K562 (cell line): ENCODE measurements around the gene FTO. TPM values are rescaled to one million over a fixed set of nuclear protein-coding genes. Genes with fewer than 3 reads are reported as not detected.

Experiments used
- ATAC-seq: fragments of 200-7000 bp; cut with Tn5 transposase; 3 replicates; pipeline ENCODE4 v1.9.1; 2020; ENCODE audit warnings: moderate library complexity
- BruUV-seq: library from RNA; stranded (reverse); fragments of 400-500 nt; replicated peaks from 2 replicates; lab custom pipeline; 2021; lab: Mats Ljungman, UMichigan
- CTCF ChIA-PET: fragments of 300-600 bp; formaldehyde crosslinking; extraction: SDS; loops from one replicate; lab custom pipeline; 2021; ENCODE audit warnings: low intra/inter-chr PET ratio; lab: Yijun Ruan, JAX
- POLR2A ChIA-PET: fragments of 300-600, 350-650 bp; sonication (Branson Sonifier 250); formaldehyde crosslinking; extraction: SDS; loops from one replicate; lab custom pipeline; 2021; ENCODE audit warnings: antibody characterized with exemption, inconsistent platforms; lab: Yijun Ruan, JAX
- DNase-seq, 4 experiments: peaks; one replicate each; pipeline versions ENCODE4 v3.0.0 to v3.0.0-alpha.2; 2011 to 2018; ENCODE audit warnings: low spot score in 3 of 4, mixed read lengths in 3 of 4; ENCODE audit errors: extremely low read depth in 1 of 4
- FAIRE-seq: peaks from 2 replicates; lab custom pipeline; 2011; peaks lifted over from hg19 to GRCh38; lab: Jason Lieb, UNC
- H2AFZ ChIP-seq: 2 replicates; pipeline ENCODE4 v1.6.0; 2011; ENCODE audit warnings: low read depth, low read length, control low read depth, inconsistent platforms
- H3K27ac ChIP-seq: fragments of 200-600 bp; 3 replicates; pipeline ENCODE4 v1.8.0; 2011; ENCODE audit warnings: low read depth, mild to moderate bottlenecking, control low read depth, inconsistent platforms, low read length, moderate library complexity, mixed read lengths; ENCODE audit errors: extremely low read depth
- H3K27me3 ChIP-seq, 2 experiments: fragments of 300-600 bp in 1 of 2; 2 replicates in 1 of 2; 3 replicates in 1 of 2; pipeline versions ENCODE4 v1.6.0 to v1.8.0; 2011; ENCODE audit warnings: inconsistent platforms in 2 of 2, low read length in 2 of 2, mild to moderate bottlenecking in 1 of 2, mixed read lengths in 1 of 2, moderate library complexity in 1 of 2; ENCODE audit not compliant: control insufficient read depth in 2 of 2, insufficient read depth in 2 of 2
- H3K36me3 ChIP-seq: fragments of 300-600 bp; 3 replicates; pipeline ENCODE4 v1.8.0; 2011; ENCODE audit warnings: mild to moderate bottlenecking, low read length, inconsistent platforms; ENCODE audit not compliant: control insufficient read depth, insufficient read depth
- H3K4me1 ChIP-seq, 2 experiments: fragments of 200-600 bp in 1 of 2; replicated peaks in 1 of 2; 2 replicates in 1 of 2; 3 replicates in 1 of 2; pipeline versions ENCODE4 v1.5.1 to v1.8.0; 2011; ENCODE audit warnings: inconsistent platforms in 2 of 2, low read length in 2 of 2, mild to moderate bottlenecking in 1 of 2, mixed read lengths in 1 of 2, moderate library complexity in 1 of 2; ENCODE audit not compliant: control insufficient read depth in 2 of 2, insufficient read depth in 2 of 2
- H3K4me2 ChIP-seq: 2 replicates; pipeline ENCODE4 v1.6.1; 2011; ENCODE audit warnings: low read length, control low read depth, inconsistent platforms, mixed read lengths; ENCODE audit not compliant: insufficient read depth
- H3K4me3 ChIP-seq: fragments of 200-600 bp; sonication (generic), shearing (Covaris generic); 2 replicates; pipeline ENCODE4 v1.5.1; 2016; ENCODE audit warnings: control low read depth, inconsistent platforms
- H3K79me2 ChIP-seq: fragments of 200-600 bp; 3 replicates; pipeline ENCODE4 v1.8.0; 2011; ENCODE audit warnings: low read length, inconsistent platforms; ENCODE audit not compliant: control insufficient read depth, insufficient read depth
- H3K9ac ChIP-seq, 2 experiments: 2 replicates each; pipeline versions ENCODE4 v1.6.0 to v1.6.1; 2011; ENCODE audit warnings: low read depth in 2 of 2, low read length in 2 of 2, control low read depth in 1 of 2, inconsistent platforms in 1 of 2, mild to moderate bottlenecking in 1 of 2, mixed read lengths in 1 of 2; ENCODE audit not compliant: insufficient read depth in 1 of 2
- H3K9me1 ChIP-seq: one replicate; pipeline ENCODE4 v1.6.0; 2011; ENCODE audit warnings: inconsistent platforms, mild to moderate bottlenecking, low read length, moderate library complexity; ENCODE audit not compliant: control insufficient read depth, insufficient read depth
- H3K9me3 ChIP-seq: replicated peaks from 2 replicates; pipeline ENCODE4 v1.5.1; 2011; ENCODE audit warnings: low read depth, low read length, inconsistent platforms; ENCODE audit not compliant: control insufficient read depth, insufficient read depth
- H4K20me1 ChIP-seq: replicated peaks from 2 replicates; pipeline ENCODE4 v1.6.1; 2011; ENCODE audit warnings: low read length, inconsistent platforms, mixed read lengths; ENCODE audit not compliant: control insufficient read depth, insufficient read depth
- WGBS: fragments of 100-300 bp; shearing (Covaris generic); methylation state at CpG from one replicate; pipeline ENCODE4 v1.1.6; 2016; ENCODE audit warnings: low coverage, mixed read lengths; ENCODE audit not compliant: insufficient coverage; ENCODE audit errors: missing lambda C conversion rate; 5-methylcytosine and 5-hydroxymethylcytosine counted together
- in situ Hi-C: fragments of 300-500 bp; cut with MboI; formaldehyde crosslinking; loops from 4 replicates; pipeline ENCODE4 v1.15.0; 2018; ENCODE audit warnings: inconsistent platforms, mixed read lengths
- intact Hi-C: fragments of 100-400 bp; cut with micrococcal nuclease; formaldehyde crosslinking; loops from 2 replicates; pipeline ENCODE4 v1.14.2; 2022
- polyA plus RNA-seq, 8 experiments: library from polyadenylated mRNA; depleted of rRNA in 4 of 8; stranded (reverse) in 5 of 8; unstranded in 3 of 8; fragments of >200 nt; fragmentation: Nextera tagmentation in 2 of 8; fragmentation: Illumina TruSeq in 1 of 8; extraction: Ambion mirVana in 2 of 8; extraction: Trizol in 1 of 8; gene quantifications; 2 replicates each; pipeline versions ENCODE4 v1.2.1 to v1.2.3, GENCODE V29; 2011 to 2014; ENCODE audit warnings: inconsistent platforms in 1 of 8, missing spikeins in 1 of 8
- total RNA-seq, 7 experiments: library from RNA; depleted of rRNA in 6 of 7; stranded (reverse); fragments of >200 nt in 6 of 7; fragmentation: Illumina TruSeq in 2 of 7; extraction: Trizol in 2 of 7; gene quantifications; 2 replicates each; pipeline versions ENCODE4 v1.2.1 to v1.2.3, GENCODE V29; 2011 to 2021; ENCODE audit warnings: low replicate concordance in 1 of 7
- TF ChIP-seq, protein P1 (sequence below): sonication (generic); formaldehyde crosslinking; IDR thresholded peaks from 2 replicates; pipeline ENCODE4 v1.8.1; 2023; ENCODE audit warnings: mild to moderate bottlenecking, missing genetic modification reagents
- TF ChIP-seq, protein P2 (sequence below), 2 experiments: fragments of 200-800 bp in 1 of 2; sonication (Bioruptor generic) in 1 of 2; sonication (generic) in 1 of 2; formaldehyde crosslinking in 1 of 2; IDR thresholded peaks in 1 of 2; conservative IDR thresholded peaks in 1 of 2; 2 replicates each; pipeline versions ENCODE4 v1.5.0 to v1.6.1; 2016 to 2020; ENCODE audit warnings: missing compliant biosample characterization in 1 of 2, missing genetic modification characterization in 1 of 2, missing genetic modification reagents in 1 of 2
- TF ChIP-seq, protein P3 (sequence below): sonication (generic); formaldehyde crosslinking; IDR thresholded peaks from 2 replicates; pipeline ENCODE4 v1.8.0; 2022; ENCODE audit warnings: missing genetic modification reagents, mild to moderate bottlenecking, moderate library complexity, borderline replicate concordance

The FTO gene
- total and polyA plus RNA-seq, 9 of the 15 experiments (the other 6 are each of a cell fraction or from before 2014, with no cell fraction given), result 11.3 to 27.7 (median 25.5) TPM

DNA sequence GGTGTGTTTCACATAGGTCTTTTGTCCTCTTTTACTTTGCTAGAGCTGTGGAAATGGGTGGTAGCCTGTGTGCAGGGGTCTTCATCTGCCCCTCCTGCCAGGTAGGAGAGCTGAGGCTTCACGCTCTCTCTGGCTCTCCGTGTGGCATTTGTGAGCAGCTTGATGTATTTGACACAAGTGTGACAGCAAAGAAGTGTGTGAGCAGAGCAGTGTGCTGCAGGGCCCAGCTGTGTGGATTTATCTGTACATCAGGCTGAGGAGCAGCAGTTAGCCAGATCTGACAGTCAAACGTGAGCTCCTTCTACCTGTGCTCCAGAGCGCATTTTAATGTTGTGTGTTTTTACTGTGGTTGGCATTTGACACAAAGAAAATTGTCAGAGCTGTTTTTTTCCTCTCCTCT lies 101.8 kb downstream of the FTO start:
- WGBS, result 55% methylated on average over 4 of the region's 4 CpGs
- CTCF ChIA-PET, result no interaction called here
- DNase-seq (no peak), ATAC-seq (no peak), FAIRE-seq (no peak)
- no peaks in the 10 kb centered on the region for H3K9me1 ChIP-seq
- H3K79me2 ChIP-seq, result no peaks in the 10 kb centered on the region
- BruUV-seq, result no TSS peak
- no peaks in the 10 kb centered on the region for H3K27me3 ChIP-seq
- no peaks in the 10 kb centered on the region for H3K9me3 ChIP-seq
- TF ChIP-seq, protein P1, sequence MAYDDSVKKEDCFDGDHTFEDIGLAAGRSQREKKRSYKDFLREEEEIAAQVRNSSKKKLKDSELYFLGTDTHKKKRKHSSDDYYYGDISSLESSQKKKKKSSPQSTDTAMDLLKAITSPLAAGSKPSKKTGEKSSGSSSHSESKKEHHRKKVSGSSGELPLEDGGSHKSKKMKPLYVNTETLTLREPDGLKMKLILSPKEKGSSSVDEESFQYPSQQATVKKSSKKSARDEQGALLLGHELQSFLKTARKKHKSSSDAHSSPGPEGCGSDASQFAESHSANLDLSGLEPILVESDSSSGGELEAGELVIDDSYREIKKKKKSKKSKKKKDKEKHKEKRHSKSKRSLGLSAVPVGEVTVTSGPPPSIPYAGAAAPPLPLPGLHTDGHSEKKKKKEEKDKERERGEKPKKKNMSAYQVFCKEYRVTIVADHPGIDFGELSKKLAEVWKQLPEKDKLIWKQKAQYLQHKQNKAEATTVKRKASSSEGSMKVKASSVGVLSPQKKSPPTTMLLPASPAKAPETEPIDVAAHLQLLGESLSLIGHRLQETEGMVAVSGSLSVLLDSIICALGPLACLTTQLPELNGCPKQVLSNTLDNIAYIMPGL, result no peak
- TF ChIP-seq, protein P2, sequence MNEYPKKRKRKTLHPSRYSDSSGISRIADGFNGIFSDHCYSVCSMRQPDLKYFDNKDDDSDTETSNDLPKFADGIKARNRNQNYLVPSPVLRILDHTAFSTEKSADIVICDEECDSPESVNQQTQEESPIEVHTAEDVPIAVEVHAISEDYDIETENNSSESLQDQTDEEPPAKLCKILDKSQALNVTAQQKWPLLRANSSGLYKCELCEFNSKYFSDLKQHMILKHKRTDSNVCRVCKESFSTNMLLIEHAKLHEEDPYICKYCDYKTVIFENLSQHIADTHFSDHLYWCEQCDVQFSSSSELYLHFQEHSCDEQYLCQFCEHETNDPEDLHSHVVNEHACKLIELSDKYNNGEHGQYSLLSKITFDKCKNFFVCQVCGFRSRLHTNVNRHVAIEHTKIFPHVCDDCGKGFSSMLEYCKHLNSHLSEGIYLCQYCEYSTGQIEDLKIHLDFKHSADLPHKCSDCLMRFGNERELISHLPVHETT (CRISPR knock-in tag; conservative IDR thresholded peaks at IDR 0.05 in 1 of 2, IDR thresholded peaks at IDR 0.05 in 1 of 2), result no peak
- TF ChIP-seq, protein P3, sequence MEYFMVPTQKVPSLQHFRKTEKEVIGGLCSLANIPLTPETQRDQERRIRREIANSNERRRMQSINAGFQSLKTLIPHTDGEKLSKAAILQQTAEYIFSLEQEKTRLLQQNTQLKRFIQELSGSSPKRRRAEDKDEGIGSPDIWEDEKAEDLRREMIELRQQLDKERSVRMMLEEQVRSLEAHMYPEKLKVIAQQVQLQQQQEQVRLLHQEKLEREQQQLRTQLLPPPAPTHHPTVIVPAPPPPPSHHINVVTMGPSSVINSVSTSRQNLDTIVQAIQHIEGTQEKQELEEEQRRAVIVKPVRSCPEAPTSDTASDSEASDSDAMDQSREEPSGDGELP (CRISPR knock-in tag), result 0 out of 2 replicates have a peak, but pooled peaks have one; percentile 13
- no peak overlapping the region for H3K27ac ChIP-seq
- in situ Hi-C loops, result no loop called here
- no peak overlapping the region for H3K9ac ChIP-seq
- H4K20me1 ChIP-seq, result no peaks in the 10 kb centered on the region
- H3K4me2 ChIP-seq, result no peak overlapping the region
- H3K36me3 ChIP-seq, result no peaks in the 10 kb centered on the region; the same call in 2 of the 3 replicates
- no peak overlapping the region for H3K4me3 ChIP-seq
- H2AFZ ChIP-seq, result no peak overlapping the region
- H3K4me1 ChIP-seq, result no peaks in the 10 kb centered on the region; a peak in 1 of 5 replicates
- POLR2A ChIA-PET, result interaction anchor here (0.5 to 1.0 kb wide), 2 partner anchors 40 to 67 kb away, joined by 3 read pairs; no protein-coding TSS in a partner anchor
- intact Hi-C loops, result no loop called here
